GM20431 (cell line): Measurements from ENCODE around the gene DHFR.

ENCODE experiments used
- in situ Hi-C: fragments of 300-500 bp; cut with MseI, MboI; formaldehyde crosslinking; loops from one replicate; pipeline ENCODE4 v1.15.0; 2020; ENCODE audit warnings: low sequenced_read_pairs; ENCODE audit not compliant: unreplicated experiment

Gene DHFR

GRCh38 chr5:80654391-80655230 is at the start of gene DHFR, which contains the start of gene MSH3:
Gene DHFR (minus strand): TSS chr5:80654983. CDS start chr5:80654489, 494 bp downstream.
Gene MSH3 (plus strand): TSS chr5:80654652. CDS start chr5:80654728, 76 bp downstream.
- in situ Hi-C loops = loop anchor here (25.0 kb wide), 1 partner anchor 167 kb away; the partner anchor contains the start of gene FAM151B

GRCh38 chr5:80704221-80704620 is 49.4 kb upstream of the DHFR start:
- in situ Hi-C loops = loop anchor here (25.0 kb wide), 1 partner anchor 483 kb away; no protein-coding TSS in a partner anchor

- in situ Hi-C loops = loop anchor here (25.0 kb wide), 1 partner anchor 484 kb away; no protein-coding TSS in a partner anchor
Measured at GRCh38 chr5:80703747-80704146, 49.0 kb upstream of the DHFR start.

- in situ Hi-C loops = loop anchor here (25.0 kb wide), 1 partner anchor 484 kb away; no protein-coding TSS in a partner anchor
Measured at GRCh38 chr5:80703291-80703690, 48.5 kb upstream of the DHFR start.

GRCh38 chr5:80701597-80701996 is 46.8 kb upstream of the DHFR start:
- in situ Hi-C loops = loop anchor here (25.0 kb wide), 1 partner anchor 486 kb away; no protein-coding TSS in a partner anchor

GRCh38 chr5:80698369-80698768 is 43.6 kb upstream of the DHFR start:
- in situ Hi-C loops = no loop called here

- in situ Hi-C loops = no loop called here
Measured at GRCh38 chr5:80697100-80697499, 42.3 kb upstream of the DHFR start.

- in situ Hi-C loops = no loop called here
Measured at GRCh38 chr5:80696450-80696849, 41.7 kb upstream of the DHFR start.

- in situ Hi-C loops = no loop called here
Measured at GRCh38 chr5:80695666-80696065, 40.9 kb upstream of the DHFR start.

GRCh38 chr5:80689627-80690026 is 34.8 kb upstream of the DHFR start:
- in situ Hi-C loops = no loop called here

GRCh38 chr5:80688648-80689420 is 34.1 kb upstream of the DHFR start:
- in situ Hi-C loops = no loop called here

- in situ Hi-C loops = no loop called here
Measured at GRCh38 chr5:80686757-80687156, 32.0 kb upstream of the DHFR start.

- in situ Hi-C loops = no loop called here
Measured at GRCh38 chr5:80676706-80677105, 21.9 kb upstream of the DHFR start.

GRCh38 chr5:80672140-80672736 is 17.5 kb upstream of the DHFR start:
- in situ Hi-C loops = loop anchor here (25.0 kb wide), 1 partner anchor 185 kb away; the partner anchor contains the start of gene FAM151B

GRCh38 chr5:80668016-80668969 is 13.5 kb upstream of the DHFR start:
- in situ Hi-C loops = loop anchor here (25.0 kb wide), 1 partner anchor 181 kb away; the partner anchor contains the start of gene FAM151B

- in situ Hi-C loops = loop anchor here (25.0 kb wide), 1 partner anchor 180 kb away; the partner anchor contains the start of gene FAM151B
Measured at GRCh38 chr5:80667384-80667783, 12.6 kb upstream of the DHFR start.

- in situ Hi-C loops = loop anchor here (25.0 kb wide), 1 partner anchor 178 kb away; the partner anchor contains the start of gene FAM151B
Measured at GRCh38 chr5:80665057-80665456, 10.3 kb upstream of the DHFR start.

GRCh38 chr5:80662108-80662507 is 7.3 kb upstream of the DHFR start:
- in situ Hi-C loops = loop anchor here (25.0 kb wide), 1 partner anchor 175 kb away; the partner anchor contains the start of gene FAM151B

- in situ Hi-C loops = loop anchor here (25.0 kb wide), 1 partner anchor 173 kb away; the partner anchor contains the start of gene FAM151B
Measured at GRCh38 chr5:80660661-80661060, 5.9 kb upstream of the DHFR start.
